Heart left ventricle (tissue), 13 donors: ENCODE results near the gene PNCK.

ENCODE experiments used
- CTCF ChIP-seq, 12 donors: fragments of 200-600 bp; sonication (generic) in 4 of 12; IDR thresholded peaks; one replicate each; pipeline versions ENCODE4 v1.5.0 to v1.8.0; 2018 to 2022; ENCODE audit warnings: antibody characterized with exemption in 12 of 12, mild to moderate bottlenecking in 5 of 12
- POLR2A ChIP-seq, 2 donors: fragments of 450-650 bp; IDR thresholded peaks; one replicate each; pipeline ENCODE4 v1.6.1; 2017; ENCODE audit warnings: antibody characterized with exemption in 2 of 2, mild to moderate bottlenecking in 2 of 2, moderate library complexity in 2 of 2
- donor health status: ischemic (EF 13 %, LVEDD 7.1; RV severe dilation, severe dysfunction).
- donor health status: DM: no; HTN: yes; CAD: no.
- donor health status: DM: no; HTN: no; CAD: no.
- donor health status: ischemic (EF 25% LVEDD 6.9; RV normal size, moderate dysfunction).
- donor health status: ischemic (EF 25% LVEDD 5.7; RV mildly dilated, moderate dysfunction).
- donor health status: ischemic (EF 35%, LVEDD 5.7; RV mildly dilated, moderate dysfunction).
- donor health status: nonischemic (EF 11% LVEDD 7.7; RV severe dilation, severe dysfunction).
- donor health status: DM: yes; HTN: yes; CAD: no.
- donor health status: PGD.
- donor health status: ischemic (EF 29% LVEDD 5.4; RV normal size, mild dysfunction).
- donor health status: nonischemic (EF 23%, LVEDD 6.1; RV moderate dilation, normal function).

DNA sequence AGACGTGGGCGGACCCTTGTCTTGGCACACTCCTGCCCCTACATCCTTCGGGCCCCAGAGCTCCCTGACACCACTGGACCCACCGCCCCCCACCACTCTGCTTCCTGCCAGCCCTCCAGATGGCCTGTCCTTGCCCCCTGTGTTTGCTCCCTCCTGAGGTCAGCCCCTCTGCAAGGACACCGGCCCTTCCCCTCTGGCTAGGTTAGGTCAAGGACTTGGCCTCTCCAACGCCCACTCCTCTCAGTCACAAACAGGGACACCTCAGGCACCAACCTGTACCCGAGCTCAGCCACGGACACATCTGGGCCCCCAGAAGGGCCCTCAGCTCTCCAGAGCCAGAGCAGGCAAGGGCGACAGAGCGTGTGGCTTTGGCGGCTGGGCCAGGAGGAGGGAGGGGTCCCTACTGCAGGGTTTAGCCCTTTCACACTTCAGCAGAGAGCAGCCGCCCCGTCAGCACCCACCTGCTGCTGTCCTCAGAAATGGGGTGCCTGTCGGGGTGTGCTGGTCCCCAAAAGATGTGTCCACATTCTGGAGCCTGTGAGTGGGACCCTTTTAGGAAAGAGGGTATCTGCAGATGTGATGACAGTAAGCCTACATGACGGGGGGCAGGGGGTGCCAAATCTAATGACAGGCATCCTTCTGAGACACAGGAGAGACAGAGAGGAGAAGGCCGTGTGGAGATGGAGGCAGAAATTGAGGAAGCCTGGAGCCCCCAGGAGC, 50.1 kb downstream of the PNCK start:
- TF ChIP-seq CTCF (IDR thresholded peaks at IDR 0.05) (no peak), POLR2A (IDR thresholded peaks at IDR 0.05) (no peak)
